MV-4-11 (cell line): Measurements from ENCODE around the gene TRHDE.

Experiments used
- DNase-seq: peaks from one replicate; lab custom pipeline; 2025; lab: John Stamatoyannopoulos, UW

The TRHDE gene

GRCh38 chr12:72318341-72318740 lies 46.2 kb downstream of the TRHDE start:
- no peak for DNase-seq

- DNase-seq, result no peak
These were observed 51.7 kb downstream of the TRHDE start for GRCh38 chr12:72323881-72324280.

- no peak for DNase-seq
These were observed 58.1 kb downstream of the TRHDE start for GRCh38 chr12:72330301-72330700.

- DNase-seq, result no peak
These were observed 58.6 kb downstream of the TRHDE start for GRCh38 chr12:72330784-72331183.

DNA sequence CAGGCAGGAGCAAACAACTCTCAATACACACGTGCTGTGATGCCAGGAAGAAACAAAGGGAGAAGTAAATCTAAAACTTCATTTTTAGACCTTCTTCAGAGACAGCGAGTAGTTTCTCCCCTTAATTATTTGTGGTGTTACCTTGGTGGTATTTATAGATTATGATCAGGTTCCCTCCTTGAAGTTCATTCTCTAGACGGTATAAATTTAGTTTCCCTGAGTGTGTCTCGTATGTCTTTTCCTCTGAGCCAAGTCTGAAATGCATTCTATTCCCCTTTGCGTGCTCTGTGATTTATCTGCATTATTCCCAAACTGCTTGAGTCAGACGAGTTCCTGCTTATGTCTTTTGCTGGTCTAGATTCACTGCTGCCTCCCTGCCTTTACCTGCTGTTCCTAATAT lies 65.2 kb downstream of the TRHDE start:
- no peak for DNase-seq

DNA sequence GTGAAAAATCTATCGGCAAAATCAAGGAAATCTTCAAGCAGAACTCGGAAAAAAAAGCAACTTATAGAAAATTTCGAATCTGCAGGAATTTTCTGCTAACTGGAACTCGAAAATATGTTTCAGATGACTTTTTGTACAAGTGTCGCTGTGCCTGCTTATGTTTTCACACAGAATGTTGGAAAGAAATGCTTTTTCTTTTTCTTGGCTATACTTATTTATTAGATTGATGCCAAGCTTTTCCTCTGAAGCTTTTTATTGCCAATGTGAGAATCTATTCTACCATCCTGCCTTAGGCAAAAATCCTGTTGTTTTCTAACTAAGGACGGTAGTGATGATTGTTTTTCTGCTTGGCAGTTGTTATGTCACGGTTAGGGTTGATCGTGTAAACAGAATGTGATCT lies 65.8 kb downstream of the TRHDE start:
- no peak for DNase-seq

- no peak for DNase-seq
These were observed 66.3 kb downstream of the TRHDE start for GRCh38 chr12:72338437-72338836.

DNA sequence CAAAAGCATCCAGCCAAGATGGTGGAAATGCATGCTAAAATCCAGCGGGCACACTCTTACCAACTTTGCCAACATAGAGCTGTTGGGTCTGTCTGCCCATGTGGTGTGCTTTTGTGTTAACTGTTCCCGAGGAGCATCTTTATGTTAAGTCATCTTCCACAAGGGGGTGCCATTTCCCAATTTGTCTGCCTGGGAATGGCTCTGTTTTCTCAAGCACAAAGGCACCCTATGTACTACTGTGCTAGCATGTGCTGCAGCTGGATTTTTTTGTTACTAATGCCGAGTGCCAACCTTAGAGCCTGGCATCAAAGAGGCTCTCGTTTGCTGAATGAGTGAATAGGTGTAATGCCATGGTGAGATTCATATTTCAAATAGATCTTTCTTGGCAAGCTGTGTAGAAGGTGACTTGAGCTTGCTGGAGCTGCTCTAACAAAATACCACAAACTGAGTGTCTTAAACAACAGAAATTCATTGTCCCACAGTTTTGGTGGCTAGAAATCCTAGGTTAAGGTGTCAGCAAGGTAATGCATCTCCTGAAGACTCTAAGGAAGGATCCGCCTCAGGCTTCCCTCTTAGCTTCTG lies 74.3 kb downstream of the TRHDE start:
- peak; percentile 51 for DNase-seq

- DNase-seq, result no peak
These were observed 77.3 kb downstream of the TRHDE start for GRCh38 chr12:72349491-72349890.

DNA sequence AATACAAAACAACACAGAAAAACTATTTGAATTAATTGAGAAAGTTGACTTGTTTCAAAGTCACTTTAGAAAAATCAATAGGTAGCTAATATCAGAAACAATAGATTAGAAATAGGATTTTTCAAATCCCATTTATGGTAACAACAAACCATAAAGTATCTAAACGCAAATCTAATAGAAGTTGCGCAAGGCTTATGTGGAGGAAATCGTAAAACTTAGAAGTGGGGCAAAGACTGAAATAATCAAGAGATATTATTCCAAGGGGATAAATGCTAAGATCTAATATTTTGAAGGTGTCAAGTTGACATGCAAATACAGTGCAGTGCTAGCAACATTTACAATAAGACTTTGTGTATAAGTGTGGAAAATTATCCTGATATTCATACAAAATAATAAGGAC lies 87.2 kb downstream of the TRHDE start:
- DNase-seq, result no peak

GRCh38 chr12:72365151-72365550 lies 93.0 kb downstream of the TRHDE start:
- DNase-seq, result no peak

- DNase-seq, result no peak
These were observed 94.1 kb downstream of the TRHDE start for GRCh38 chr12:72366255-72366654.

DNA sequence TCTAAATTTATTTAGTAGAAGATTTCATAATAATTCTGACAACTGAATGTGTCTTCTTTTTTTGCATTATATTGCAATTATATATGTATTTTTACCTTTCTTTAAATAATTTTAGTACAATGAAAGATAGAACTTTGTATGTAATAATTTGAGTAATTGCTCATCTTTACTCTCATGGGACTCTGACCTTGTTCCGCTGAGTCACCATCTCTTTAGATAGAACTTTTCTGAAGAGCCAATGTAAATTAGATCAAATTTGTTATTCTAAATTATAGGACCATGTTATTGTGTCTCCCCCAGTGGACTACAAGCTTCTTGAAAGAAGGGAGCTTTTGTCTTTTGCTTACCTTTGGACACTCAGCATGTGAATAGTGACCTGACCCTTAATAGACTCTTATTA lies 96.1 kb downstream of the TRHDE start:
- no peak for DNase-seq

GRCh38 chr12:72368719-72369422 lies 96.7 kb downstream of the TRHDE start:
- no peak for DNase-seq

DNA sequence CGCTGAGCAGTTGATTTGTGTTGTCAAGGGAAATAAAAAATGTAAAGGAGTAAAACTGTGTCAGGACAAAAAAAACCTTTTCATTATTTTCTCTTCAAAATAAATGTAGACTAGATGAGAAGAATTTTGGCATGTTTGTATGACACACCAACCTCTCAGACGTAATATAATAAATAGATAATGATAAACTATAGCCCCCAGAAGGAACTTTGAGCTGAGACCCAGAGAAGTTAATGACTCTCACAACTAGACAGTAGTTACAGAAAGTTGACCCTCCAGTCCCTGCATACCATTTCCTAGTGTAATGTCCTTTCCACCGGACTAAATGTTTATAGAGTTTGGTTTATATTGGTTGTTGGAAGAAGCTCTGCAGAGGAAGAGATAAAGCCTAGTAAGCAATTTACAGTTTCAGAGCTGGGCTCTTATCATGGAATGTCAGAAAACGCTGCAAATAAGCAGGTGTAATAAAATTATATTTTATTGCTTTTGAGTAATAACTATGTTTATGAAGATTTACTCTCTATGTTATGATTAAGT lies 97.3 kb downstream of the TRHDE start:
- DNase-seq, result no peak

- DNase-seq, result no peak
These were observed 108.3 kb downstream of the TRHDE start for GRCh38 chr12:72380441-72380840.

DNA sequence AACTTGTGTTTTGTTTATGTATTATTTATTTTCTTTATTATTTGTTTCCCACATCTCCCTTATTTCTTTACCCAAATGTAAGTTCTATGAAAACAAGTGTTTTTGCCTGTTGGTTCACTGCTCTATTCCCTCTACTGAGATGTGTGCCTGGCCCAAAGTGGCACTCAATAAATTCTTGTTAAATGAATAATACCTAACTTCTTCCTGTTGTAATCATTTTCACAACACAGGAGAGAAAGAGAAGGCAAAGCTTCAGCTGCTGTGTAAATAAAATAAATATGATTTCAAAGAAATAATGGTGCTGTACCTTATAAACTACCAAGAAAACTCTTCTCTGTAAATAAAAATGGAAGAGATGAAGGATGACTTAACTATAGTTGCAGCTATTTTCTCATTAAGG lies 116.2 kb downstream of the TRHDE start:
- no peak for DNase-seq

- no peak for DNase-seq
These were observed 118.0 kb downstream of the TRHDE start for GRCh38 chr12:72390146-72390545.

- DNase-seq, result no peak
These were observed 133.9 kb downstream of the TRHDE start for GRCh38 chr12:72406111-72406510.

GRCh38 chr12:72432037-72432604 lies 160.0 kb downstream of the TRHDE start:
- no peak for DNase-seq

DNA sequence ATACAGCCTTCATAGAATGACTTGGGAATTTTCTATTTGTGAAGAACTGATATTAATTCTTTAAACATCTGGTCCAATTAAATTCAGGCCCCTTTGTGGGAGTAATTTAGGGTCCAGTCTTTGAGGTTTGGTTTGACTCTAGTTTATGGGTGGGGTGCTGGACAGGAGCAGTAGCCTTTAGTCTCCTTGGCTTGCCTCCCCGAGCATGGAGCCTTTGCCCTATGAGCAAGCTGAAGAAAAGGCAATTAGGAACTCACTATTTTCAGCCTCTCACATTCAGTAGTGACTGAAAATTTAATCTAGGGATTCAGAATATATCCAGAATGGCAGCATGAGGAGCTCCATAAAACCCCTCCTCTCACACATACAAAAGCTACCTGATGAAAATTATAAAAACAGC lies 161.1 kb downstream of the TRHDE start:
- DNase-seq, result no peak

- no peak for DNase-seq
These were observed 162.8 kb downstream of the TRHDE start for GRCh38 chr12:72434999-72435398.

GRCh38 chr12:72442217-72442616 lies 170.0 kb downstream of the TRHDE start:
- DNase-seq, result no peak

DNA sequence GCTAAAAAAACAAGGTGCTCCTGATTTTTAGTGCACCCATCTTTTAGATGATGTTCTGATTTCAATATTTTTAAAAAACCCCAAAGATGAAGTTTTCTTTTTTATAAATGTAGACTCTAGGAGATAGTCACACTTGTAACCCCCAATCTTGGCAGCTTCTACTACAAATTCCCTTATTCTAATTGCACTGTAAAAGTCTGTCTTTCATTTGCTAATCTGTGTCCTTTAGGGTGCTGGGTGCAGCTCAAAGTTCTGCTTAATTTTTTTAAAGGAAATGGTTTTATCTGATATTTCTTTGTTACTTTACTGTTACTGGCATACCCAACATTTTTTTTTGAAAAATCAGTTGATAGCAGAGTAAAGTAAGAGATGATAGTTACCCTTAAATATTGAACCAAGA lies 172.0 kb downstream of the TRHDE start:
- DNase-seq, result no peak
